ENCODE measurements around the gene RNF123.

Gene RNF123

GRCh38 chr3:49756036-49756435 lies 66.7 kb downstream of the RNF123 start:
- no peak for DNase-seq

GRCh38 chr3:49757197-49757596 lies 67.8 kb downstream of the RNF123 start:
- no peak for DNase-seq

DNA sequence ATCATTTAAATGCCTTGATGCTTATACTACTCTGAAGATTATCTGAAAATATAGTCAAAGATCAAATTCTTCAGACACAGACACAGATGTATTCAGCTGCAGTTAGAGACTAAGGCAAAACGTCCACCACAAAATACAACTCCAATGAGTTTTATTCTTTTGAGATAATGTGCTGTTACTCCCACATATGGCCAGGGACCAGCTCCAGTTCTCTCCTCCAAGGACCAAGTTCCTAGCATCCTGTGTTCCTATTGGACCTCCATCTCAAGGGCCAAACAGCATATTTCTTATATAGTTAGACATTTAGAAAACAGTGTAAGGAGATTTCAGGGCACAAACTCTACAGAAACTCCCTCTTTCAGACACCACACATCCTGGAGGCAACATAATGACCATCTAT lies 69.9 kb downstream of the RNF123 start:
- DNase-seq, result no peak

GRCh38 chr3:49761661-49762060 lies 72.3 kb downstream of the RNF123 start:
- no peak for DNase-seq

DNA sequence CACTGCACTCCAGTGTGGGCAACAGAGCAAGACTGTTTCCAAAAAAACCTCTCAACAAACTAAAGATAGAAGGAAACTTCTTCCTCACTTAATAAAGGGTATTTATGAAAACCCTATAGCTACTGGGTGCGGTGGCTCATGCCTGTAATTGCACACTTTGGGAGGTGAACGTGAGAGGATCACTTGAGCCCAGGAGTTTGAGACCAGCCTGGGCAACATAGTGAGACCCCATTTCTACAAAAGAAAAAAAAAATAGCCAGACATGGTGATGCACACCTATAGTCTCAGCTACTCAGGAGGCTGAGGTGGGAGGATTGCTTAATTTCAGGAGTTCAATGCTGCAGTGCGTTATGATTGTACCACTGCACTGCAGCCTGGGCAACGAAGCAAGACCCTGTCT lies 74.6 kb downstream of the RNF123 start:
- DNase-seq, result no peak

- no peak for DNase-seq
Measured at GRCh38 chr3:49769286-49769915, 80.0 kb downstream of the RNF123 start.

- DNase-seq, result no peak
Measured at GRCh38 chr3:49769926-49770325, 80.6 kb downstream of the RNF123 start.

Data from NCI-H69 (cell line).